H1 (cell line): ENCODE data around the gene CIB2.

Source experiments
- CHD2 ChIP-seq: IDR thresholded peaks from 2 replicates; pipeline ENCODE4 v1.6.1; 2012; ENCODE audit warnings: low read length, improper control_type of control experiment
- EZH2 ChIP-seq: fragments of 200-600 bp; sonication (generic); IDR thresholded peaks from 2 replicates; pipeline ENCODE4 v1.7.1; 2012; ENCODE audit warnings: low read depth, mild to moderate bottlenecking, moderate library complexity, low read length, inconsistent platforms; ENCODE audit not compliant: severe bottlenecking
- RFX5 ChIP-seq: IDR thresholded peaks from 2 replicates; pipeline ENCODE4 v1.6.1; 2011; ENCODE audit warnings: low read depth, low read length, improper control_type of control experiment, borderline replicate concordance
- RNF2 ChIP-seq: fragments of 200-900, 300-1000 bp; sonication (generic); IDR thresholded peaks from 2 replicates; pipeline ENCODE4 v1.7.1; 2016; ENCODE audit warnings: borderline replicate concordance, low read depth, mild to moderate bottlenecking, antibody characterized with exemption, low read length; ENCODE audit not compliant: poor library complexity, severe bottlenecking; ENCODE audit errors: missing control alignments
- USF2 ChIP-seq: IDR thresholded peaks from 2 replicates; pipeline ENCODE4 v1.6.1; 2011; ENCODE audit warnings: low read length, improper control_type of control experiment
- TF ChIP-seq, protein P1 (sequence below), 3 experiments: IDR thresholded peaks; 1 replicate in 2 of 3; 2 replicates in 1 of 3; pipeline versions ENCODE4 v1.5.1 to v1.6.1; 2011; ENCODE audit warnings: low read length in 3 of 3, mild to moderate bottlenecking in 3 of 3, inconsistent platforms in 2 of 3, low read depth in 1 of 3, moderate library complexity in 1 of 3; ENCODE audit not compliant: insufficient read depth in 1 of 3; ENCODE audit errors: control extremely low read depth in 1 of 3
- TF ChIP-seq, protein P2 (sequence below): IDR thresholded peaks from 2 replicates; pipeline ENCODE4 v1.6.1; 2012; ENCODE audit warnings: inconsistent platforms

GRCh38 chr15:78155355-78155939 is 24.2 kb upstream of the CIB2 start:
- TF ChIP-seq, protein P1, sequence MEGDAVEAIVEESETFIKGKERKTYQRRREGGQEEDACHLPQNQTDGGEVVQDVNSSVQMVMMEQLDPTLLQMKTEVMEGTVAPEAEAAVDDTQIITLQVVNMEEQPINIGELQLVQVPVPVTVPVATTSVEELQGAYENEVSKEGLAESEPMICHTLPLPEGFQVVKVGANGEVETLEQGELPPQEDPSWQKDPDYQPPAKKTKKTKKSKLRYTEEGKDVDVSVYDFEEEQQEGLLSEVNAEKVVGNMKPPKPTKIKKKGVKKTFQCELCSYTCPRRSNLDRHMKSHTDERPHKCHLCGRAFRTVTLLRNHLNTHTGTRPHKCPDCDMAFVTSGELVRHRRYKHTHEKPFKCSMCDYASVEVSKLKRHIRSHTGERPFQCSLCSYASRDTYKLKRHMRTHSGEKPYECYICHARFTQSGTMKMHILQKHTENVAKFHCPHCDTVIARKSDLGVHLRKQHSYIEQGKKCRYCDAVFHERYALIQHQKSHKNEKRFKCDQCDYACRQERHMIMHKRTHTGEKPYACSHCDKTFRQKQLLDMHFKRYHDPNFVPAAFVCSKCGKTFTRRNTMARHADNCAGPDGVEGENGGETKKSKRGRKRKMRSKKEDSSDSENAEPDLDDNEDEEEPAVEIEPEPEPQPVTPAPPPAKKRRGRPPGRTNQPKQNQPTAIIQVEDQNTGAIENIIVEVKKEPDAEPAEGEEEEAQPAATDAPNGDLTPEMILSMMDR (IDR thresholded peaks at IDR 0.05; ENCODE audit: control extremely low read depth in 1 of 3, insufficient read depth in 1 of 3, low read depth in 1 of 3, low read length in 3 of 3) = no peak
- TF ChIP-seq, protein P2, sequence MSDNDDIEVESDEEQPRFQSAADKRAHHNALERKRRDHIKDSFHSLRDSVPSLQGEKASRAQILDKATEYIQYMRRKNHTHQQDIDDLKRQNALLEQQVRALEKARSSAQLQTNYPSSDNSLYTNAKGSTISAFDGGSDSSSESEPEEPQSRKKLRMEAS = no peak
- TF ChIP-seq RFX5 (no peak), RNF2 (no peak), CHD2 (no peak), EZH2 (no peak), USF2 (no peak)
